ENCODE data around the gene RNU5B-1. TPM values are rescaled to one million over a fixed set of nuclear protein-coding genes. Genes with fewer than 3 reads are reported as not detected.

The RNU5B-1 gene
- polyA plus RNA-seq, 1 donor from 2014 or later, result not detected

- Histone ChIP-seq H4K20me1 (ENCODE audit: insufficient read depth) (no peaks in the 10 kb centered on the region), H3K27me3 (ENCODE audit: insufficient read depth, low read depth, low read length) (no peaks in the 10 kb centered on the region), H3K36me3 (ENCODE audit: insufficient read depth, low read length) (no peaks in the 10 kb centered on the region), H3K4me3 (ENCODE audit: low read length) (no peak overlapping the region), H3K4me2 (ENCODE audit: low read length) (no peak overlapping the region), H3K9ac (ENCODE audit: low read length) (no peak overlapping the region), H3K27ac (ENCODE audit: low read length) (no peak overlapping the region), H3F3A (ENCODE audit: insufficient read depth, low read length, poor library complexity, severe bottlenecking) (no peaks in the 10 kb centered on the region), H2AFZ (ENCODE audit: low read depth, low read length) (no peak overlapping the region), H3K79me2 (replicated peaks; ENCODE audit: insufficient read depth, low read length) (no peaks in the 10 kb centered on the region), H3K9me2 (ENCODE audit: insufficient read depth, low read length) (no peaks in the 10 kb centered on the region), H3K9me3 (ENCODE audit: low read length) (no peaks in the 10 kb centered on the region)
- no peak for TF ChIP-seq REST (IDR thresholded peaks at IDR 0.05; ENCODE audit: borderline replicate concordance)
- TF ChIP-seq TAF1 (IDR thresholded peaks at IDR 0.05; ENCODE audit: low read depth), result no peak
- no peak for TF ChIP-seq EZH2 (IDR thresholded peaks at IDR 0.05; ENCODE audit: borderline replicate concordance, insufficient read depth, low read length, poor library complexity, severe bottlenecking)
- TF ChIP-seq MXI1 (conservative IDR thresholded peaks at IDR 0.05; ENCODE audit: poor library complexity, severe bottlenecking), result no peak
- no peak for TF ChIP-seq SMC3 (conservative IDR thresholded peaks at IDR 0.05; ENCODE audit: poor library complexity)
- no peak for TF ChIP-seq POLR2AphosphoS5 (IDR thresholded peaks at IDR 0.05)
- TF ChIP-seq RAD21 (conservative IDR thresholded peaks at IDR 0.05), result no peak
- TF ChIP-seq EP300 (conservative IDR thresholded peaks at IDR 0.05; ENCODE audit: poor library complexity, severe bottlenecking), result no peak
- no peak for TF ChIP-seq CTCF (IDR thresholded peaks at IDR 0.05; ENCODE audit: poor library complexity, severe bottlenecking)
Observed at GRCh38 chr15:65335278-65336055, 31.0 kb downstream of the RNU5B-1 start.

GRCh38 chr15:65336493-65337435 is 32.3 kb downstream of the RNU5B-1 start:
- Histone ChIP-seq H3K79me2 (replicated peaks; ENCODE audit: insufficient read depth, low read length) (peaks cover 6% of the 10 kb centered on the region), H3F3A (ENCODE audit: insufficient read depth, low read length, poor library complexity, severe bottlenecking) (no peaks in the 10 kb centered on the region)

More at GRCh38 chr15:65336493-65337435, 32.3 kb downstream of the RNU5B-1 start:
- H3K4me3 ChIP-seq (ENCODE audit: low read length), result peak overlapping the region; percentile 53
- no peaks in the 10 kb centered on the region for H4K20me1 ChIP-seq (ENCODE audit: insufficient read depth)
- peak overlapping the region; percentile 14 for H3K4me2 ChIP-seq (ENCODE audit: low read length)
- peak overlapping the region; percentile 62 for H3K9ac ChIP-seq (ENCODE audit: low read length)
- H3K27ac ChIP-seq (ENCODE audit: low read length), result peak overlapping the region; percentile 87
- no peaks in the 10 kb centered on the region for H3K36me3 ChIP-seq (ENCODE audit: insufficient read depth, low read length)
- H3K9me3 ChIP-seq (ENCODE audit: low read length), result no peaks in the 10 kb centered on the region
- no peaks in the 10 kb centered on the region for H3K9me2 ChIP-seq (ENCODE audit: insufficient read depth, low read length)
- TF ChIP-seq SMC3 (conservative IDR thresholded peaks at IDR 0.05; ENCODE audit: poor library complexity) (peak; percentile 58), EP300 (conservative IDR thresholded peaks at IDR 0.05; ENCODE audit: poor library complexity, severe bottlenecking) (no peak), EZH2 (IDR thresholded peaks at IDR 0.05; ENCODE audit: borderline replicate concordance, insufficient read depth, low read length, poor library complexity, severe bottlenecking) (no peak), RAD21 (conservative IDR thresholded peaks at IDR 0.05) (peak; percentile 51), CTCF (IDR thresholded peaks at IDR 0.05; ENCODE audit: poor library complexity, severe bottlenecking) (peak; percentile 61), POLR2AphosphoS5 (IDR thresholded peaks at IDR 0.05) (no peak)
- no peak overlapping the region for H2AFZ ChIP-seq (ENCODE audit: low read depth, low read length)
- H3K27me3 ChIP-seq (ENCODE audit: insufficient read depth, low read depth, low read length), result no peaks in the 10 kb centered on the region
